ENCODE results near the gene RUBCN.
"Not testable (repeated sequence)": the region's sequence is repeated elsewhere in the genome, so short reads cannot be mapped to it uniquely, and the experiment has no call there.

RUBCN gene

DNA sequence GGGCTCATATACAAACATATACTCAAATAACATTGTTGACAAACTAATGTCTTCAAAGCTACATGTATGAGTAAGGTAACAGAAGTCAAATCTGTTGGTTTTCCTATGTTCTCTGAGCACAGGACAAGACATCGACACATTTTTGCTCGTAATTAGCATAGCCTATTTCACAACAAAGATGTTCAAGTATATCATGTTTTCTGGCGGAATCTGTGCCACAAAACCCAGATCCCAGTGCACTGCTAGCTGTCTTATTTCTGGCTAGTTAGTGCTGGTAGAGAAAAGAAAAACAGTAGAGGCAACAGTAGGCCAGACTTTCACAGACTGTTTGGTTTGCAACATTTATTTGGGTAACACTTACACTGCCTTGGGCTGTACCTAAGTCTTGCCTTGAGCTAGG, 51.2 kb downstream of the RUBCN start:
- no peak for DNase-seq (ENCODE audit: low read depth in 2 of 2)

GRCh38 chr3:197683191-197683590, 53.5 kb downstream of the RUBCN start:
- no peak for DNase-seq (ENCODE audit: low read depth in 2 of 2)

- DNase-seq (ENCODE audit: low read depth in 2 of 2), result no peak
Measured at GRCh38 chr3:197682713-197683112, 54.0 kb downstream of the RUBCN start.

- DNase-seq (ENCODE audit: low read depth in 2 of 2), result no peak
Measured at GRCh38 chr3:197680955-197681521, 55.7 kb downstream of the RUBCN start.

GRCh38 chr3:197675951-197676350, 60.8 kb downstream of the RUBCN start:
- no peak for DNase-seq (ENCODE audit: low read depth in 2 of 2)

GRCh38 chr3:197675563-197675860, 61.2 kb downstream of the RUBCN start:
- no peak for DNase-seq (ENCODE audit: low read depth in 2 of 2)

DNA sequence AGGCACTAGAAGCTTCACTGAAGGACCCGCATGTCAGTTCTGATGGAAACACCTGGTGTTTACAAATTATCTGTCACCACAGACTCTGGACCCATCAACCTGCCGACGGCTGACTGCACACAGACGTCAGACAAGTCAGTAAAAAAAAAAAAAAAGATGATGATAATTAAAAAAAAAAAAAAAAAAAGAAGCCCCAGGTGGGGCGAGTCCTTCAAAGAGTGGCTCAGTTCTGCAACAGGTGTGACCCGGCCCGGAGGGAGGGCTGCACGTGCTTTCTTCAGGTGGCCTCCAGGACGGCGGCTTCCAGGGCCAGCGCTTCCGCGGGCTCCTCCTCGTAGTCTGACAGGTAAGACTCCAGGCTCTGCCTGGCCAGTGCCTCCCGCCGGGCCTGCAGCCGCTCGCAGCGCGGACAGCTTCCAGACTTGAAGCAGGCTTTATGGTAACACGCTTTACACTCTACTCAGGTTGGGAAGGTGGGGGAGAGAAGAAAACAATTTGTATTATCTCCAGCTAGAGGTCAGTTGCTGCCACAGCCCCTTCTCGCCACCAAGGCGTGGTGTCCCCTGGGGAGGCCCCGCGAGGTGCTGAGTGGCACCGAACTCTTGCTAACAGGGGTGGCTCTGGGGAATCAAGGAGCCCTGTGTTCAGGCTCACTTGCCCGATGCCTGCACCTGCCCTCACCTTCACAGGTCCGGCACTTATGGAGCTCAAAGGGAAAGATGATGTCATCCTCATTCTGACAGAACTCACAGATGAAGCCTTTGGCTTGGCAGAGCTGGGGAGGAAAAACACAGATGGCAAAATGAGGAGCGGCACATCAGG, 61.8 kb downstream of the RUBCN start:
- no peak for DNase-seq (ENCODE audit: low read depth in 2 of 2)

- DNase-seq (ENCODE audit: low read depth in 2 of 2), result no peak
Measured at GRCh38 chr3:197673170-197673569, 63.5 kb downstream of the RUBCN start.

DNA sequence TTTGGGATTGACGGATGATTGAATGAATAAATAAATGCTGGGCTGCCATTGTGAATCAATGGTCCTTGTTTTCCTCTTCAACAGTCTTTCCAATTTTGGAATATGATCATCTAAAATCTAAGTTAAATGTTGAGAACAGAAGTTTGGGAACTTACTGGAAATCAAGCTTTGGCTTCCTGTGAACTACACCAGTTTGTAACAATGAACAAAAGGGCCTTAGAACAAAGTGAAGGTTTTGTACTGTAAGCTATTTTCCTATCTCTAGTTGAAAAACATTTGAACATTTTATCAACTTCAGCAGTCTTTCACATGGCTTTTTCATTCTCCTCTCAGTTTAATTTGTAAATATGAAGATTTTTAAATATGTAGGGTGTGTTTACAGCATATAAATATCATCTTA, 66.3 kb downstream of the RUBCN start:
- DNase-seq (ENCODE audit: low read depth in 2 of 2), result no peak

DNA sequence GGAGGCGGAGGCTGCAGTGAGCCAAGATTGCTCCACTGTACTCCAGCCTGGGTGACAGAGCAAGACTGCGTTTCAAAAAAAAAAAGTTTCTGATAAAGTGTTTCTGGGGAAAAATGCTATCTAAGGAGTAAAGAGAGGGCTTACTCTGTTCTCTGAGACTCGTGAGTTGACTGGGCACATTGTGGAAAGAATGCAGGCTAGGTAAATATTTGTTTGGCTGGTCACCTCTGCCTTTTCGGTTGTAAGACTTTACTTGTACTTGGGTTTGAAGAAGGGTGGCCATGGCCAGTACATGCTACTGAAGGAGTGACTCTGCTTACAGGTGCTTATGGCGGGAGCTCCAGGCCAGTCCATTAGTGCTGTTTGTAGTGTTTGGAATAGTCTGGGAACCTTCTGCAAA, 68.7 kb downstream of the RUBCN start:
- DNase-seq (ENCODE audit: low read depth in 2 of 2), result no peak

DNA sequence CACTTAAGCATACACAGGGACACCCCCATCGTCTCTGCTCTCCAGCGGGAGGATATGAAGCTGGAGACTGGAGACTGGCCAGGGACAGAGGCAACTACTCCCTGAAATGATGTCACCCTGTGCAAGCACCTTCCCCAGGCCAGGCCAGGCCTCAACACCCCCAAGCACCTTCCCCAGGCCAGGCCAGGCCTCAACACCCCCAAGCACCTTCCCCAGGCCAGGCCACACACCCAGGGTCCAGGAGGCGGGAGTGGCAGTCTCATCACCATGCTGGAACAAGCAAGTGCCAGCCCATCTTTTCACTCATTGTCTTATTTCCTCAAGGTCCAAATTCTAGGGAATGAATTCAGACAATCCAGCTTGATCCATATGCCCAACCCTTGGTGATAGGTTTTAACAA, 69.4 kb downstream of the RUBCN start:
- DNase-seq (ENCODE audit: low read depth in 2 of 2), result not testable (repeated sequence)

- not testable (repeated sequence) for DNase-seq (ENCODE audit: low read depth in 2 of 2)
Measured at GRCh38 chr3:197666221-197666842, 70.4 kb downstream of the RUBCN start.

DNA sequence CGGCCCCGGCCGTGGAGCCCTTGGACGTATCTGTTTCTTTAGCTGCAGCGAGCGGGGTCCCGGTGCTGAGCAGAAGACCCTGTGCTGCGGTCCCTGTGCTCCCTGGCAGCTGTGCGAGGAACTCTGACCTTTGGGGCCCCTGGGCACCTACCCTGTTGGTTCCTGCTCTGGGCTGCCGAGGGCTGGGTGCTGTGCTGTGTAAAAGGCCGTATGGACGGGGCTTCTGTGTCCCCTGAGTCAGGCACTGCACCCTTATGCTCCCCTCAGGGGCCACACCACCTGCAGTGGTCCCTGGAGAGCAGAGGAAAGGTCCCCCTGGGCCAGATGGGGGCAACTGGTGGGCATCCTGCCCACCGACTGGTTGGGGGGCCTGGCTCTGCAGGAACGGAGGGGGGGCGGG, 71.2 kb downstream of the RUBCN start:
- DNase-seq (ENCODE audit: low read depth in 2 of 2), result not testable (repeated sequence)

DNA sequence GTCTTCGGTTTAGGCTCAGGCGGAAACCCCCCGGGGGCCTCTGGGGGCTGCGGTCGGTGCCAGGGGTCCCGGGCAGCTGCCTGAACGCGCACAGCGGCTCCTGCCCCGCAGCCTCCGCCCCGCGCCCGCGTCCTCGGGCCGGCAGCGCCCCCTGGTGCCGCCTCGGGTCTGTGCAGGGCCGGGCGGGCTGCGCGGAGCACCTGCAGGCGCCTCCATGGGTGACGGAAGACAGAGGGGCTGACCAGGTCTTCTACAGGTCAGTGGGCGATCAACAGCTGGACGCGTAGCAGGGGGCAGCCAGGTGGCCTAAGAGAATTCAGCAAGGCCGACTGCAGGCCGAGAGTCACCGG, 71.6 kb downstream of the RUBCN start:
- not testable (repeated sequence) for DNase-seq (ENCODE audit: low read depth in 2 of 2)

GRCh38 chr3:197664414-197665141, 72.1 kb downstream of the RUBCN start:
- DNase-seq (ENCODE audit: low read depth in 2 of 2), result peak; percentile 11

DNA sequence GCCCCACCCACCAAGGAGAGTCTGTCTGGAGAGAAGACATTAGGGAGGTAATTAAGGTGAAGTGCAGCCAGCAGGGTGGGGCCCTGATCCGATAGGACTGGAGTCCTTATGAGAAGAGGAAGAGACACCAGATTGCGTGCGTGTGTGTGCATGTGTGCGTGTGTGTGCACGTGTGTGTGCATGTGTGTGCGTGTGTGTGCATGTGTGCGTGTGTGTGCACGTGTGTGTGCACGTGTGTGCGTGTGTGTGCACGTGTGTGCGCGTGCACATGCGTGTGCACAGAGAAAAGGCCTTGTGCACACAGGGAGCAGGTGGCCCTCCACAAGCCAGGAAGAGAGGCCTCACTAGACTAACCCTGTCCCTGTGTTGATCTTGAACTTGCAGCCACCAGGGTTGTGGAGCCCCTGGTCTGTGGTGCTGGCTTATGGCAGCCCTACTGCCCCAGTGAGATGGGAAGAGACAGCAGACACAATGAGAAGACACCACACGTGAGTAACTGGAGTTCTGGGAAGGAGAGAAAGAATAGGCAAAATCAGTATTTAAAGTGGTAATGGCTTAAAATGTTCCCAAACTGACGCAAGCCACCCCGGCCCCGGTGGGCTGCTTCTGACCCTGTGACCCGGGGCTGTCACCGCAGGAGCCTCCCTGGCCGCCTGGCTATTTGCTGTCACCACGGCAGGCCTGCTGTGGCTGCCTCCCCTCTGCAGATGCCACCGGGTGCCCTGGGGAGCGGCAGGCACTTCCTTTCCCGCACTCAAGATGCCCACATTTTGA, 73.2 kb downstream of the RUBCN start:
- not testable (repeated sequence) for DNase-seq (ENCODE audit: low read depth in 2 of 2)

DNA sequence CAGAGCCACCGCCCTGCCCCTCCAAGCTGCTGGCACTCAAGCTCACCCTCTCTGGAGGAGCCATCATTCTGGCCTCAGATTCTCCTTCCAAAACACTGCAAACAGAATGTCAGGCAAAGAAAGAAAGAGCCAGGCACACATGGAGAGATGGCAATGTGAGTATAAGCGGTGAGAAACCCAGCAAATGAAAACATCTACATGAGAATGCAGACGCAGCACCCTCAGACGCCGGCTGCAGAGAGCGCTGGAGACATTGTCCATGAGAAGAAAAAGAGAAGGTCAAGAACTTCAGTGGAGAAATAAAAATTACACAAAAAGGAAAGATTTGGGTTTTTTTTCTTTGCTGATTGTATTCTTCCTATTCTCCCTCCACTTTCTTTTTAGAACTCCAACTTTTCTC, 74.4 kb downstream of the RUBCN start:
- DNase-seq (ENCODE audit: low read depth in 2 of 2), result not testable (repeated sequence)

GRCh38 chr3:197661874-197662273, 74.8 kb downstream of the RUBCN start:
- DNase-seq (ENCODE audit: low read depth in 2 of 2), result not testable (repeated sequence)

GRCh38 chr3:197661234-197661834, 75.4 kb downstream of the RUBCN start:
- not testable (repeated sequence) for DNase-seq (ENCODE audit: low read depth in 2 of 2)

- not testable (repeated sequence) for DNase-seq (ENCODE audit: low read depth in 2 of 2)
Measured at GRCh38 chr3:197659701-197660100, 77.0 kb downstream of the RUBCN start.

- DNase-seq (ENCODE audit: low read depth in 2 of 2), result not testable (repeated sequence)
Measured at GRCh38 chr3:197659144-197659543, 77.6 kb downstream of the RUBCN start.
